Right atrium auricular region (tissue), 2 donors: Measurements from ENCODE around the gene PNPLA2. TPM values are rescaled to one million over a fixed set of nuclear protein-coding genes. Genes with fewer than 3 reads are reported as not detected.
A peak's percentile ranks its signal among the peaks of the same experiment; 100 is the strongest.

Experiments used
- DNase-seq: peaks from one replicate; pipeline ENCODE4 v3.0.0-alpha.2; 2019; ENCODE audit warnings: low spot score
- H3K27ac ChIP-seq, 2 donors: fragments of 200-600 bp; sonication (generic); 1 replicate in 1 of 2; 2 replicates in 1 of 2; pipeline ENCODE4 v1.5.1; 2016 to 2019
- H3K27me3 ChIP-seq, 2 donors: fragments of 200-600 bp; sonication (generic); one replicate each; pipeline versions ENCODE4 v1.5.1 to v1.6.0; 2017 to 2019
- H3K36me3 ChIP-seq: fragments of 200-600 bp; sonication (generic); one replicate; pipeline ENCODE4 v1.5.1; 2016
- H3K4me1 ChIP-seq, 2 donors: fragments of 200-600 bp; sonication (generic); one replicate each; pipeline versions ENCODE4 v1.5.1 to v1.6.0; 2017 to 2019
- H3K4me3 ChIP-seq, 2 donors: fragments of 200-600 bp; sonication (generic); 1 replicate in 1 of 2; 2 replicates in 1 of 2; pipeline ENCODE4 v1.5.1; 2017 to 2019; ENCODE audit warnings: mild to moderate bottlenecking in 1 of 2, moderate library complexity in 1 of 2
- H3K9me3 ChIP-seq, 2 donors: fragments of 200-600 bp; sonication (generic); one replicate each; pipeline ENCODE4 v1.5.1; 2019
- total RNA-seq, 2 donors: library from RNA; depleted of rRNA; stranded (reverse); fragments of >200 nt; gene quantifications; one replicate each; pipeline ENCODE4 v1.1.0, GENCODE V29; 2016
- TF ChIP-seq, protein P1 (sequence below), 2 donors: fragments of 200-600 bp; sonication (generic); IDR thresholded peaks; one replicate each; pipeline ENCODE4 v1.5.1; 2019; ENCODE audit warnings: antibody characterized with exemption in 2 of 2

The PNPLA2 gene
- total RNA-seq, 2 donors from 2014 or later, result 94.4 to 123 TPM

DNA sequence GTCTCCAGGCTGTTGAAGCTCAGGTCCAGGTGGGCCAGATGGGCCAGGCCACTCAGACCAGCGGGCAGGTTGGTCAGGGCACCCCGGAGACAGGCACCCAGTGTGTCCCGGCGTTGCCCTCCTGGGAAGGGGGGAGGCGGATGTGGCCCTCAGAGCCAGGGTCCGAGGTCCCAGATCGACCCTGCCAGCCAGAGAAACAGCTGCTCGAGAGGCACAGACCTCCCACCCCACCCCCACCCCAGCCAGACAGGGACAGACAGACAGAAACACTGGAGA, 15.3 kb upstream of the PNPLA2 start:
- no peak for DNase-seq
- TF ChIP-seq, protein P1, sequence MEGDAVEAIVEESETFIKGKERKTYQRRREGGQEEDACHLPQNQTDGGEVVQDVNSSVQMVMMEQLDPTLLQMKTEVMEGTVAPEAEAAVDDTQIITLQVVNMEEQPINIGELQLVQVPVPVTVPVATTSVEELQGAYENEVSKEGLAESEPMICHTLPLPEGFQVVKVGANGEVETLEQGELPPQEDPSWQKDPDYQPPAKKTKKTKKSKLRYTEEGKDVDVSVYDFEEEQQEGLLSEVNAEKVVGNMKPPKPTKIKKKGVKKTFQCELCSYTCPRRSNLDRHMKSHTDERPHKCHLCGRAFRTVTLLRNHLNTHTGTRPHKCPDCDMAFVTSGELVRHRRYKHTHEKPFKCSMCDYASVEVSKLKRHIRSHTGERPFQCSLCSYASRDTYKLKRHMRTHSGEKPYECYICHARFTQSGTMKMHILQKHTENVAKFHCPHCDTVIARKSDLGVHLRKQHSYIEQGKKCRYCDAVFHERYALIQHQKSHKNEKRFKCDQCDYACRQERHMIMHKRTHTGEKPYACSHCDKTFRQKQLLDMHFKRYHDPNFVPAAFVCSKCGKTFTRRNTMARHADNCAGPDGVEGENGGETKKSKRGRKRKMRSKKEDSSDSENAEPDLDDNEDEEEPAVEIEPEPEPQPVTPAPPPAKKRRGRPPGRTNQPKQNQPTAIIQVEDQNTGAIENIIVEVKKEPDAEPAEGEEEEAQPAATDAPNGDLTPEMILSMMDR (IDR thresholded peaks at IDR 0.05), result no peak
- peaks cover 0 to 36% of the 10 kb centered on the region in 2 donors for H3K4me1 ChIP-seq
- no peaks in the 10 kb centered on the region for H3K36me3 ChIP-seq
- H3K27ac ChIP-seq, result no peak overlapping the region
- H3K27me3 ChIP-seq, result no peaks in the 10 kb centered on the region
- no peak overlapping the region for H3K4me3 ChIP-seq
- no peaks in the 10 kb centered on the region for H3K9me3 ChIP-seq

DNA sequence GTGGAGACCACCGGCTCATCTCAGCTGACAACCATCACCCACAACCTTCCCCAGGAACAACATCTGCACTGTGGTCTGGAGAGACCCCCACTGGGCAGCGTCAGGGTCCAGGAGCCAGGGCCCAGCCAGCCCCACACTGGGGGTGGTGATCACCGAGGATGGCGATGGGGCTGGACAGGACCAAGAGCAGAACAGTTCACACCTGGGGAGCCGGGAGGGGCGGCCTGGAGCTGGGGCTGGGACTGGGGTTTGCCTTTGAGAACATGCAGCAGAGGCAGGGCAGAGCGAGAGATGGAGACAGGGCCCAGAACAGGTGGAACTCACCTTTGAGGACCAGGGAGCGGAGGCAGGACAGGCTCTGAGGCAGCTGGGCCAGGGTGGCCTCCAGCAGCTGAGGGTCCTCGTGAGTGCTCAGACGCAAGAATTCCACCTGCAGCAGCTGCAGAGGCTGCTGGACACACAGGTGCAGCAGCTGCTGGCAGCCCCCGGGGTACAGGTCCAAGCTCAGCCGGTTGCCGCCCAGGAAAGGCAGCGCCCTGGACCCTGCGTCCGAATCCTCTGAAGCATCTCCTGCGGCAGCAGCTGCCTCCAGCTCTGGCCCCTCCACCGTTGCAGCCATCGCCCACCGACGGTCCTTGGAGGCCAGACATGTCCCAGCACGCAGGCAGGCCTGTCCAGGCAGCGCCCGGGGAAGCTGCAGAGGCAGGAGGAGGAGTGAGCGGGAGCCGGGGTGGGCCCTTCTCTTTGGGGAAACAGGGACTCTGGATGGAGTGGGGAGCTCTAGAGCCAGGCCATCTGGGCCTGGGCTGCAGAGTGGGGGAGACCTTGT, 14.7 kb upstream of the PNPLA2 start:
- Histone ChIP-seq H3K36me3 (no peaks in the 10 kb centered on the region), H3K9me3 (no peaks in the 10 kb centered on the region), H3K4me1 (peaks cover 0 to 37% of the 10 kb centered on the region in 2 donors), H3K27ac (no peak overlapping the region), H3K4me3 (peak overlapping the region in 1 of 2 donors; percentile 64), H3K27me3 (no peaks in the 10 kb centered on the region)
- TF ChIP-seq, protein P1 (IDR thresholded peaks at IDR 0.05), result no peak
- DNase-seq, result no peak

DNA sequence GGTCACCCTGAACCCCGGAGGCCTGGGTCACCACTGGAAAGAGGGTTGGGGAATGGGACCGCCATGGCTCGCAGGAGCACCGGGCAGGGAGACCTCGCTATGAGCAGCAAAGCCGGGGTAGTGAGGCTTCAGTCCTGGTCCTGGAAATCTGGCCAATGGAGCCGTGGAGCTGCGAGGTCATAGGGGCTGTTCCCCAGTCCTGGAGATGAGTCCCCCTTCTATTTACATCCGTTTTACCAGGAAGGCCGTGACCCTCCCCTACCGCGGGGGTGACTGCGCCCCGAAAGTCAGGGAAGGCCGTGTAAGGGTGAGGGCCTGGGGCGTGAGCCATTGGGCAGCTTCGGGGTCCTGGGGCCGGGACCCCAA, 14.1 kb upstream of the PNPLA2 start:
- H3K27ac ChIP-seq, result peak overlapping the region; percentile 90 to 93
- TF ChIP-seq, protein P1 (IDR thresholded peaks at IDR 0.05), result no peak
- peak overlapping the region; percentile 53 to 64 for H3K4me3 ChIP-seq
- H3K4me1 ChIP-seq, result peaks cover 0 to 34% of the 10 kb centered on the region in 2 donors
- H3K27me3 ChIP-seq, result no peaks in the 10 kb centered on the region
- no peak for DNase-seq
- H3K9me3 ChIP-seq, result no peaks in the 10 kb centered on the region
- H3K36me3 ChIP-seq, result no peaks in the 10 kb centered on the region

DNA sequence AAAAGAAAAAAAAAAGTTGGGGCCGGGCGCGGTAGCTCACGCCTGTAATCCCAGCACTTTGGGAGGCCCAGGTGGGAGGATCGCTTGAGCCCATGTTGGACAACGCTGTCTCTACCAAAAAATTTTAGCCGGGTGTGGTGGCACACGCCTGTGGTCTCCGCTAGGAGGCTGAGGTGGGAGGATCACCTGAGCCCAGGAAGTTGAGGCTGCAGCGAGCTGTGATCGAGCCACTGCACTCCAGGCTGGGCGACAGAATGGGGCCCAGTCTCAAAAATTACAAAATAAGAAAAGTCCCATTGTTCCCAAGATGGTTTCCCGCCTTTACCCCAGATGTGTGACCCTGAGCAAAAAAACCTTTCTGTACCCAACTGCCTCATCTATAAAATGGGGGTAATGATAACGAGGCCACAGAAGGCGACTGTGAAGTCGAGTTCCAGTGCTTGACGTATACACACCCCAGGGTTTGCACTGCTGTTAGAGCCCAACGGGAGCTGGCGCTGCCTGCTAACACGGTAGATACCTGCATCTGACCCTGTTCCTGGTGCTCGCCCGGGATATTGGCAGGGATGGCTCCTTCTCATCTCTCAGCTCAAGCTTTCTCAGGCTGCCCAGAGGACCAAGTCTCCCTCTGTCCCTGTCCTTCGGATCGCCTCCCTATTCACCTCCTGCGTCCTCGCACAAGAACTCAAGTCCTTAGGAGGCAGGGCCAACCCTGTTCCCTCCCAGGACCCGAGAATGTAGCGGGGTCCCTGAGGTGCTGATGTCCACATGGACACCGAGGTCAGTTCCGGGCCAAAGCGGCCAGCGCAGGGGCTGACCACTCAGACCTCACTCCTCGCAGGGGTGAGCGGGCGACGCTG, 10.1 kb upstream of the PNPLA2 start:
- peaks cover 0 to 53% of the 10 kb centered on the region in 2 donors for H3K4me1 ChIP-seq
- peak; percentile 93 for DNase-seq
- TF ChIP-seq, protein P1 (IDR thresholded peaks at IDR 0.05), result no peak

DNA sequence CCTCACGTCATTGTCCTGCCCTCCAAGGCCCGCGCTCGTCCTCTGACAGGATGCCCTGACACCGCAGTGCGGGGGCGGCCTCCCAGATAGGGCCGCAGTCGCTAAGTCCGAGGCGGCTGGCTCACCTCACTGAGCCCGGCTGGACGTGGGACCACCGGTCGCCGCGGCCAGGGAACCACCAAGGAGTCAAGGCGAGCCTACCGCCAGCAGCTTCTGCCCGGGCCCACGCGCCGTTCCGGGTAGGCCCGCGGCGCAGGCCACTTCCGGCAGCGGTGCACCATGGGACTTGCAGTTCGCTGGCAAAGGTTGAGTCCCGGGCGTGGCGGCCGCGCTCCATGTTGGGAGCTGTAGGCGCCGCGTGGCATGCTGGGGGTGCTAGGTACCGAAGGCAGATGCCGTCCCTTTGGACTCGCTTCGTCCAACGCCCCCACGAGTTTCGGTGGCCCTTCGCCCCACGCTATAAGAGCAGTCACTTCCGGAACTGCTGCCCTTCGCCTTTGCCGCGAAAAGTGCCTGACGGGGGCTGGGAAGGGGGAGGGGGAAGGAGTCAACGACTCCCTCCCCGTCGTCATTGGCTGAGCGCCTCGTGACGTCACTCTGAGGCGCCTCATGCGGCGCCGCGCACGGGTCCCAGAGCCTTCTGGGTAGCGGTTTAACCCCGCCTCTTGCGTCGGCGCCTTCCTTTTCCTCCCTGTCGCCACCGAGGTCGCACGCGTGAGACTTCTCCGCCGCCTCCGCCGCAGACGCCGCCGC, 9.3 kb upstream of the PNPLA2 start, which contains the start of gene RPLP2:
TSS of gene RPLP2 (plus strand) at position 681 of the 753 bp plus-strand sequence. CDS start 268 bp downstream, outside the sequence.
- peaks cover 0 to 45% of the 10 kb centered on the region in 2 donors for H3K4me1 ChIP-seq
- no peaks in the 10 kb centered on the region for H3K9me3 ChIP-seq
- peak within 1 kb of the TSS; percentile 93 to 99 for H3K4me3 ChIP-seq
- H3K27ac ChIP-seq, result peak within 1 kb of the TSS; percentile 97 to 99
- H3K27me3 ChIP-seq, result no peaks in the 10 kb centered on the region
- DNase-seq, result peak; percentile 99
- H3K36me3 ChIP-seq, result peaks cover 30% of the 10 kb centered on the region
- TF ChIP-seq, protein P1 (IDR thresholded peaks at IDR 0.05), result no peak

More for the DNA sequence above, 10.1 kb upstream of the PNPLA2 start:
- Histone ChIP-seq H3K4me3 (peak overlapping the region; percentile 93 to 99), H3K9me3 (no peaks in the 10 kb centered on the region), H3K27ac (peak overlapping the region; percentile 97 to 99), H3K27me3 (no peaks in the 10 kb centered on the region), H3K36me3 (peaks cover 27% of the 10 kb centered on the region)
